Caco-2 (cell line): ENCODE data around the gene SLC25A41. TPM values are rescaled to one million over a fixed set of nuclear protein-coding genes. Genes with fewer than 3 reads are reported as not detected.
A peak's percentile ranks its signal among the peaks of the same experiment; 100 is the strongest.

Experiments used
- BruUV-seq: library from RNA; stranded (reverse); fragments of 400-500 nt; replicated peaks from 2 replicates; lab custom pipeline; 2021; lab: Mats Ljungman, UMichigan
- CTCF ChIA-PET: fragments of 300-600 bp; sonication (Branson Sonifier 250); formaldehyde crosslinking; loops from one replicate; lab custom pipeline; 2022; ENCODE audit warnings: antibody characterized with exemption; lab: Charles Lee
- POLR2A ChIA-PET: fragments of 300-600 bp; sonication (Branson Sonifier 250); formaldehyde crosslinking; loops from one replicate; lab custom pipeline; 2022; ENCODE audit warnings: antibody characterized with exemption; lab: Charles Lee
- DNase-seq, 2 experiments: peaks; one replicate each; pipeline versions ENCODE4 v3.0.0 to v3.0.0-alpha.2; 2020 to 2022
- H3K27me3 ChIP-seq: replicated peaks from 2 replicates; pipeline ENCODE4 v1.6.0; 2011; ENCODE audit warnings: low read length; ENCODE audit not compliant: control insufficient read depth, insufficient read depth
- H3K36me3 ChIP-seq: 2 replicates; pipeline ENCODE4 v1.5.1; 2011; ENCODE audit warnings: low read length; ENCODE audit not compliant: control insufficient read depth, insufficient read depth
- H3K4me1 ChIP-seq: fragments of 250-450 bp; sonication (Bioruptor Pico); 2 replicates; pipeline ENCODE4 v1.5.1; 2020; ENCODE audit warnings: mild to moderate bottlenecking
- H3K4me3 ChIP-seq: 2 replicates; pipeline ENCODE4 v1.5.1; 2011; ENCODE audit warnings: low read depth, mild to moderate bottlenecking, control low read depth, low read length
- H3K9me3 ChIP-seq: fragments of 250-450 bp; sonication (Bioruptor Pico); 2 replicates; pipeline ENCODE4 v1.5.1; 2020; ENCODE audit warnings: mild to moderate bottlenecking, moderate library complexity
- H3K27ac Mint-ChIP-seq: one replicate; pipeline ENCODE4 v1.8.0; 2022; ENCODE audit warnings: mixed read lengths; ENCODE audit not compliant: unreplicated experiment
- H3K27me3 Mint-ChIP-seq: one replicate; pipeline ENCODE4 v1.8.0; 2022; ENCODE audit warnings: mixed read lengths; ENCODE audit not compliant: insufficient read depth, unreplicated experiment
- H3K36me3 Mint-ChIP-seq: one replicate; pipeline ENCODE4 v1.8.0; 2022; ENCODE audit warnings: mild to moderate bottlenecking, mixed read lengths; ENCODE audit not compliant: insufficient read depth, unreplicated experiment
- H3K4me1 Mint-ChIP-seq: one replicate; pipeline ENCODE4 v1.8.0; 2022; ENCODE audit warnings: low read depth, mixed read lengths; ENCODE audit not compliant: unreplicated experiment
- H3K4me3 Mint-ChIP-seq: one replicate; pipeline ENCODE4 v1.8.0; 2022; ENCODE audit warnings: mild to moderate bottlenecking, moderate library complexity, mixed read lengths; ENCODE audit not compliant: unreplicated experiment
- H3K9me3 Mint-ChIP-seq: one replicate; pipeline ENCODE4 v1.8.0; 2022; ENCODE audit warnings: mixed read lengths; ENCODE audit not compliant: unreplicated experiment
- intact Hi-C: fragments of 100-400 bp; cut with micrococcal nuclease; formaldehyde crosslinking; loops from one replicate; pipeline ENCODE4 v1.10.0; 2022; ENCODE audit not compliant: unreplicated experiment
- total RNA-seq: library from RNA; stranded (reverse); gene quantifications from 2 replicates; pipeline ENCODE4 v1.2.3, GENCODE V29; 2022
- TF ChIP-seq, protein P1 (sequence below), 2 experiments: fragments of 200-600 bp in 1 of 2; IDR thresholded peaks; 1 replicate in 1 of 2; 2 replicates in 1 of 2; pipeline versions ENCODE4 v1.5.1 to v1.8.0; 2011 to 2022; ENCODE audit warnings: antibody characterized with exemption in 1 of 2, control low read depth in 1 of 2, inconsistent platforms in 1 of 2, low read depth in 1 of 2, low read length in 1 of 2, mild to moderate bottlenecking in 1 of 2, moderate library complexity in 1 of 2; ENCODE audit not compliant: insufficient read depth in 1 of 2, severe bottlenecking in 1 of 2, unreplicated experiment in 1 of 2

The SLC25A41 gene
- total RNA-seq, 1 experiment from 2014 or later: not detected

- ChIA-PET POLR2A (no interaction called here), CTCF (interaction anchor here (0.5 to 0.7 kb wide), 3 partner anchors 19 to 1334 kb away, joined by 3 to 6 read pairs (median 5); no protein-coding TSS in a partner anchor)
- H3K27ac Mint-ChIP-seq: no peak within 1 kb of the TSS
These were observed 48.2 kb upstream of the SLC25A41 start, which contains the start of gene DENND1C for GRCh38 chr19:6481541-6482342. TSS of gene DENND1C (minus strand) at chr19:6481787. CDS start at chr19:6481695, 92 bp downstream.

GRCh38 chr19:6480848-6481415 is 47.4 kb upstream of the SLC25A41 start:
- Mint-ChIP-seq H3K27me3 (no peaks in the 10 kb centered on the region), H3K9me3 (no peaks in the 10 kb centered on the region), H3K4me3 (no peak overlapping the region), H3K36me3 (peaks cover 12% of the 10 kb centered on the region), H3K4me1 (no peaks in the 10 kb centered on the region), H3K27ac (no peak overlapping the region)
- Histone ChIP-seq H3K27me3 (no peaks in the 10 kb centered on the region), H3K36me3 (no peaks in the 10 kb centered on the region), H3K4me3 (no peak overlapping the region), H3K4me1 (peaks cover 5% of the 10 kb centered on the region), H3K9me3 (no peaks in the 10 kb centered on the region)
- no peak for DNase-seq
- ChIA-PET CTCF (interaction anchor here (0.5 to 0.7 kb wide), 3 partner anchors 20 to 1334 kb away, joined by 3 to 5 read pairs (median 5); no protein-coding TSS in a partner anchor), POLR2A (no interaction called here)
- TF ChIP-seq, protein P1, sequence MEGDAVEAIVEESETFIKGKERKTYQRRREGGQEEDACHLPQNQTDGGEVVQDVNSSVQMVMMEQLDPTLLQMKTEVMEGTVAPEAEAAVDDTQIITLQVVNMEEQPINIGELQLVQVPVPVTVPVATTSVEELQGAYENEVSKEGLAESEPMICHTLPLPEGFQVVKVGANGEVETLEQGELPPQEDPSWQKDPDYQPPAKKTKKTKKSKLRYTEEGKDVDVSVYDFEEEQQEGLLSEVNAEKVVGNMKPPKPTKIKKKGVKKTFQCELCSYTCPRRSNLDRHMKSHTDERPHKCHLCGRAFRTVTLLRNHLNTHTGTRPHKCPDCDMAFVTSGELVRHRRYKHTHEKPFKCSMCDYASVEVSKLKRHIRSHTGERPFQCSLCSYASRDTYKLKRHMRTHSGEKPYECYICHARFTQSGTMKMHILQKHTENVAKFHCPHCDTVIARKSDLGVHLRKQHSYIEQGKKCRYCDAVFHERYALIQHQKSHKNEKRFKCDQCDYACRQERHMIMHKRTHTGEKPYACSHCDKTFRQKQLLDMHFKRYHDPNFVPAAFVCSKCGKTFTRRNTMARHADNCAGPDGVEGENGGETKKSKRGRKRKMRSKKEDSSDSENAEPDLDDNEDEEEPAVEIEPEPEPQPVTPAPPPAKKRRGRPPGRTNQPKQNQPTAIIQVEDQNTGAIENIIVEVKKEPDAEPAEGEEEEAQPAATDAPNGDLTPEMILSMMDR (IDR thresholded peaks at IDR 0.05; ENCODE audit: insufficient read depth in 1 of 2, low read depth in 1 of 2, low read length in 1 of 2, severe bottlenecking in 1 of 2, unreplicated experiment in 1 of 2): no peak
- no TSS peak for BruUV-seq
- intact Hi-C loops: no loop called here

More at GRCh38 chr19:6481541-6482342, 48.2 kb upstream of the SLC25A41 start, which contains the start of gene DENND1C:
- Histone ChIP-seq H3K36me3 (no peaks in the 10 kb centered on the region), H3K4me1 (peaks cover 4% of the 10 kb centered on the region), H3K4me3 (no peak within 1 kb of the TSS), H3K9me3 (no peaks in the 10 kb centered on the region), H3K27me3 (no peaks in the 10 kb centered on the region)
- H3K4me1 Mint-ChIP-seq: no peaks in the 10 kb centered on the region
- intact Hi-C loops: no loop called here
- H3K27me3 Mint-ChIP-seq: no peaks in the 10 kb centered on the region
- no TSS peak for BruUV-seq
- TF ChIP-seq, protein P1 (IDR thresholded peaks at IDR 0.05; ENCODE audit: insufficient read depth in 1 of 2, low read depth in 1 of 2, low read length in 1 of 2, severe bottlenecking in 1 of 2, unreplicated experiment in 1 of 2): peak; percentile 49 to 56
- H3K36me3 Mint-ChIP-seq: peaks cover 6% of the 10 kb centered on the region
- no peak within 1 kb of the TSS for H3K4me3 Mint-ChIP-seq
- H3K9me3 Mint-ChIP-seq: no peaks in the 10 kb centered on the region
- DNase-seq: peak in 1 of 2 experiments; percentile 45

- no peaks in the 10 kb centered on the region for H3K27me3 ChIP-seq
- POLR2A ChIA-PET: no interaction called here
- Mint-ChIP-seq H3K4me3 (no peak overlapping the region), H3K9me3 (no peaks in the 10 kb centered on the region), H3K27me3 (no peaks in the 10 kb centered on the region), H3K4me1 (no peaks in the 10 kb centered on the region), H3K36me3 (peaks cover 22% of the 10 kb centered on the region), H3K27ac (no peak overlapping the region)
- intact Hi-C loops: no loop called here
- H3K4me1 ChIP-seq: peaks cover 8% of the 10 kb centered on the region
- BruUV-seq: no TSS peak
- TF ChIP-seq, protein P1 (IDR thresholded peaks at IDR 0.05; ENCODE audit: insufficient read depth in 1 of 2, low read depth in 1 of 2, low read length in 1 of 2, severe bottlenecking in 1 of 2, unreplicated experiment in 1 of 2): no peak
- H3K9me3 ChIP-seq: no peaks in the 10 kb centered on the region
- no peaks in the 10 kb centered on the region for H3K36me3 ChIP-seq
- CTCF ChIA-PET: no interaction called here
- no peak overlapping the region for H3K4me3 ChIP-seq
- DNase-seq: no peak
These were observed 46.4 kb upstream of the SLC25A41 start for GRCh38 chr19:6479836-6480398.
